K562 (cell line): ENCODE results near the gene KCNS1. TPM values are rescaled to one million over a fixed set of nuclear protein-coding genes. Genes with fewer than 3 reads are reported as not detected.
A peak's percentile ranks its signal among the peaks of the same experiment; 100 is the strongest.

Experiments used
- CBX2 ChIP-seq: fragments of 200-600 bp; sonication (generic); IDR thresholded peaks from one replicate; pipeline ENCODE4 v1.6.1; 2012; ENCODE audit warnings: mild to moderate bottlenecking, low read length, inconsistent platforms; ENCODE audit not compliant: insufficient read depth, poor library complexity, severe bottlenecking
- CHD7 ChIP-seq: fragments of 200-600 bp; sonication (generic); IDR thresholded peaks from one replicate; pipeline ENCODE4 v1.6.1; 2012; ENCODE audit warnings: mild to moderate bottlenecking, low read depth, low read length, inconsistent platforms
- HDAC2 ChIP-seq: fragments of 450-650 bp; IDR thresholded peaks from 2 replicates; pipeline ENCODE4 v1.6.1; 2016; ENCODE audit warnings: mild to moderate bottlenecking
- IFI16 ChIP-seq: fragments of 250-450 bp; sonication (Bioruptor Pico); IDR thresholded peaks from 2 replicates; pipeline ENCODE4 v2.1.2; 2022; ENCODE audit warnings: mild to moderate bottlenecking, inconsistent platforms
- KAT2B ChIP-seq: IDR thresholded peaks from one replicate; pipeline ENCODE4 v1.6.1; 2012; ENCODE audit warnings: low read depth, mild to moderate bottlenecking, control low read depth, inconsistent platforms, low read length, moderate library complexity
- MED1 ChIP-seq: sonication (generic); formaldehyde crosslinking; IDR thresholded peaks from 2 replicates; pipeline ENCODE4 v1.8.1; 2023; ENCODE audit warnings: missing genetic modification reagents, borderline replicate concordance
- NEUROD1 ChIP-seq: fragments of 150-350 bp; IDR thresholded peaks from 2 replicates; pipeline ENCODE4 v1.6.1; 2014; ENCODE audit warnings: borderline replicate concordance, low read length, low read depth; ENCODE audit not compliant: partially characterized antibody
- PCBP1 ChIP-seq: fragments of 200-400 bp; formaldehyde crosslinking; IDR thresholded peaks from 2 replicates; pipeline ENCODE4 v1.6.1; 2018; ENCODE audit warnings: mild to moderate bottlenecking, low read depth, low read length; ENCODE audit not compliant: poor library complexity, severe bottlenecking
- RBM17 ChIP-seq: fragments of 200-400 bp; formaldehyde crosslinking; IDR thresholded peaks from 2 replicates; pipeline ENCODE4 v1.6.1; 2017; ENCODE audit warnings: low read depth, mild to moderate bottlenecking, low read length, borderline replicate concordance
- ZNF75A ChIP-seq: fragments of 450-650 bp; formaldehyde crosslinking; IDR thresholded peaks from 2 replicates; pipeline ENCODE4 v1.4.0; 2020; ENCODE audit warnings: mild to moderate bottlenecking
- ZNF79 ChIP-seq: fragments of 250-450 bp; sonication (Bioruptor Pico); IDR thresholded peaks from 2 replicates; pipeline ENCODE4 v1.4.0; 2020; ENCODE audit warnings: low read depth, mild to moderate bottlenecking, moderate library complexity
- polyA plus RNA-seq, 8 experiments: library from polyadenylated mRNA; depleted of rRNA in 4 of 8; stranded (reverse) in 5 of 8; unstranded in 3 of 8; fragments of >200 nt; fragmentation: Nextera tagmentation in 2 of 8; fragmentation: Illumina TruSeq in 1 of 8; extraction: Ambion mirVana in 2 of 8; extraction: Trizol in 1 of 8; gene quantifications; 2 replicates each; pipeline versions ENCODE4 v1.2.1 to v1.2.3, GENCODE V29; 2011 to 2014; ENCODE audit warnings: inconsistent platforms in 1 of 8, missing spikeins in 1 of 8
- total RNA-seq, 7 experiments: library from RNA; depleted of rRNA in 6 of 7; stranded (reverse); fragments of >200 nt in 6 of 7; fragmentation: Illumina TruSeq in 2 of 7; extraction: Trizol in 2 of 7; gene quantifications; 2 replicates each; pipeline versions ENCODE4 v1.2.1 to v1.2.3, GENCODE V29; 2011 to 2021; ENCODE audit warnings: low replicate concordance in 1 of 7
- TF ChIP-seq, protein P1 (sequence below): fragments of 450-650 bp; IDR thresholded peaks from 2 replicates; pipeline ENCODE4 v1.6.1; 2018; ENCODE audit not compliant: partially characterized antibody

Gene KCNS1
- total and polyA plus RNA-seq, 9 of the 15 experiments (the other 6 are each of a cell fraction or from before 2014, with no cell fraction given) = not detected

DNA sequence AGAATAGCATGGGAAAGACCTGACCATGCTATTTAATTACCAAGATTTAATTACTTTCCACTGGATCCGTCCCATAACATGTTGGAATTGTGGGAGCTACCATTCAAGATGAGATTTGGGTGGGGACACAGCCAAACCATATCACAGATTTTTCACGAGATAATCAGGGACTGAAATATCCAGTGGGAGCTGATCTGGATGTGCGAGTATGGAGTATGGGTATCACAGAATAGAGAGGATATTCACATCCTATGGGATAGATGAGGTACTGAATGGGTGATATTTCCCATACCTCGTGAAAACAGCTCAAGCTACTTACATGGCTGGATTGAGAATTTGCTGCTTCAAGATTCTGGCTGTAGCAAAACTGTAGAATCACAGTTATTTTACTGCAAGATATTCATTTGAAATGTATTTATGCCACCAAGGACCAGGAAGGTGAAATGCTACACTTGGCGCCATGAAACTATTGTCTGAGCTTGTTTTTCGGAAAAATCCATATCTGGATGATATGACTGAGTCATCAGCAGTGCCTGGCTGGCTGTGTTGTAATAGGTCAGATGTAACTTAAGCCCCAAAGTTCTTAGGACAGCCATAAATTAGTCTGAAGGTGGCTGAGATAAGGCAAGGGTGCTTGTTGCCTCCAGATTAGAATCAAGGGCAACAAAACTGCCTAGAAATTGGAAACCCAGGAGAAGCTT, 29.8 kb downstream of the KCNS1 start (continued):
- no peak for TF ChIP-seq MED1 (CRISPR knock-in tag)
- TF ChIP-seq PCBP1 = no peak
- TF ChIP-seq IFI16 (CRISPR knock-in tag) = no peak
- TF ChIP-seq HDAC2 = peak; percentile 70; the same call in 1 of the 2 replicates
- TF ChIP-seq KAT2B = no peak
- no peak for TF ChIP-seq ZNF79 (CRISPR knock-in tag)
- TF ChIP-seq, protein P1, sequence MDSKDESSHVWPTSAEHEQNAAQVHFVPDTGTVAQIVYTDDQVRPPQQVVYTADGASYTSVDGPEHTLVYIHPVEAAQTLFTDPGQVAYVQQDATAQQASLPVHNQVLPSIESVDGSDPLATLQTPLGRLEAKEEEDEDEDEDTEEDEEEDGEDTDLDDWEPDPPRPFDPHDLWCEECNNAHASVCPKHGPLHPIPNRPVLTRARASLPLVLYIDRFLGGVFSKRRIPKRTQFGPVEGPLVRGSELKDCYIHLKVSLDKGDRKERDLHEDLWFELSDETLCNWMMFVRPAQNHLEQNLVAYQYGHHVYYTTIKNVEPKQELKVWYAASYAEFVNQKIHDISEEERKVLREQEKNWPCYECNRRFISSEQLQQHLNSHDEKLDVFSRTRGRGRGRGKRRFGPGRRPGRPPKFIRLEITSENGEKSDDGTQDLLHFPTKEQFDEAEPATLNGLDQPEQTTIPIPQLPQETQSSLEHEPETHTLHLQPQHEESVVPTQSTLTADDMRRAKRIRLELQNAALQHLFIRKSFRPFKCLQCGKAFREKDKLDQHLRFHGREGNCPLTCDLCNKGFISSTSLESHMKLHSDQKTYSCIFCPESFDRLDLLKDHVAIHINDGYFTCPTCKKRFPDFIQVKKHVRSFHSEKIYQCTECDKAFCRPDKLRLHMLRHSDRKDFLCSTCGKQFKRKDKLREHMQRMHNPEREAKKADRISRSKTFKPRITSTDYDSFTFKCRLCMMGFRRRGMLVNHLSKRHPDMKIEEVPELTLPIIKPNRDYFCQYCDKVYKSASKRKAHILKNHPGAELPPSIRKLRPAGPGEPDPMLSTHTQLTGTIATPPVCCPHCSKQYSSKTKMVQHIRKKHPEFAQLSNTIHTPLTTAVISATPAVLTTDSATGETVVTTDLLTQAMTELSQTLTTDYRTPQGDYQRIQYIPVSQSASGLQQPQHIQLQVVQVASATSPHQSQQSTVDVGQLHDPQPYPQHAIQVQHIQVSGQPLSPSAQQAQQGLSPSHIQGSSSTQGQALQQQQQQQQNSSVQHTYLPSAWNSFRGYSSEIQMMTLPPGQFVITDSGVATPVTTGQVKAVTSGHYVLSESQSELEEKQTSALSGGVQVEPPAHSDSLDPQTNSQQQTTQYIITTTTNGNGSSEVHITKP = peak; percentile 91
- no peak for TF ChIP-seq ZNF75A (CRISPR knock-in tag)
- TF ChIP-seq NEUROD1 = peak; percentile 64
- TF ChIP-seq RBM17 = no peak
- no peak for TF ChIP-seq CBX2
- no peak for TF ChIP-seq CHD7
